Effector memory CD8-positive, alpha-beta T cell (primary cell): ENCODE measurements around the gene TSG101.

ENCODE experiments used
- ATAC-seq: fragments of 150-1000 bp; cut with Tn5 transposase; replicated peaks from 2 replicates; pipeline ENCODE4 v1.10.0; 2021; ENCODE audit warnings: mild to moderate bottlenecking, moderate library complexity
- DNase-seq, 3 experiments: peaks; one replicate each; pipeline ENCODE4 v3.0.0; 2021
- H3K27ac Mint-ChIP-seq, 2 donors: one replicate each; pipeline ENCODE4 v1.8.0; 2022; ENCODE audit warnings: mild to moderate bottlenecking in 2 of 2, mixed read lengths in 2 of 2, moderate library complexity in 2 of 2
- H3K27me3 Mint-ChIP-seq, 2 donors: one replicate each; pipeline ENCODE4 v1.8.0; 2022; ENCODE audit warnings: mixed read lengths in 2 of 2
- H3K36me3 Mint-ChIP-seq: one replicate; pipeline ENCODE4 v1.8.0; 2022; ENCODE audit warnings: mild to moderate bottlenecking, moderate library complexity, mixed read lengths; ENCODE audit not compliant: insufficient read depth
- H3K4me1 Mint-ChIP-seq, 2 donors: one replicate each; pipeline ENCODE4 v1.8.0; 2022; ENCODE audit warnings: low read depth in 2 of 2, mixed read lengths in 2 of 2
- H3K4me3 Mint-ChIP-seq, 2 donors: one replicate each; pipeline ENCODE4 v1.8.0; 2022; ENCODE audit warnings: mild to moderate bottlenecking in 2 of 2, mixed read lengths in 2 of 2, moderate library complexity in 2 of 2
- H3K9me3 Mint-ChIP-seq, 2 donors: one replicate each; pipeline ENCODE4 v1.8.0; 2022; ENCODE audit warnings: mixed read lengths in 2 of 2

TSG101 gene

GRCh38 chr11:18524248-18524647, 2.5 kb downstream of the TSG101 start:
- H3K4me1 Mint-ChIP-seq = peaks cover 33 to 60% of the 10 kb centered on the region in 2 donors
- H3K27ac Mint-ChIP-seq = peak overlapping the region; percentile 14 to 64
- DNase-seq (no peak), ATAC-seq (no peak)
- H3K36me3 Mint-ChIP-seq = peaks cover 52% of the 10 kb centered on the region
- no peaks in the 10 kb centered on the region for H3K9me3 Mint-ChIP-seq
- H3K27me3 Mint-ChIP-seq = no peaks in the 10 kb centered on the region
- H3K4me3 Mint-ChIP-seq = peak overlapping the region in 1 of 2 donors; percentile 31

GRCh38 chr11:18523084-18523483, 3.7 kb downstream of the TSG101 start:
- ATAC-seq (no peak), DNase-seq (no peak)
- Mint-ChIP-seq H3K4me1 (peaks cover 29 to 67% of the 10 kb centered on the region in 2 donors), H3K9me3 (no peaks in the 10 kb centered on the region), H3K27me3 (no peaks in the 10 kb centered on the region), H3K36me3 (peaks cover 51% of the 10 kb centered on the region), H3K27ac (peak overlapping the region; percentile 59 to 64), H3K4me3 (no peak overlapping the region)

- Mint-ChIP-seq H3K27ac (peak overlapping the region; percentile 59 to 64), H3K4me3 (no peak overlapping the region), H3K36me3 (peaks cover 47% of the 10 kb centered on the region)
Measured at GRCh38 chr11:18522388-18522787, 4.4 kb downstream of the TSG101 start.

GRCh38 chr11:18521122-18521521, 5.6 kb downstream of the TSG101 start:
- no peak overlapping the region for H3K4me3 Mint-ChIP-seq
- no peaks in the 10 kb centered on the region for H3K27me3 Mint-ChIP-seq
- ATAC-seq (no peak), DNase-seq (no peak)
- H3K9me3 Mint-ChIP-seq = no peaks in the 10 kb centered on the region
- peak overlapping the region; percentile 20 to 44 for H3K27ac Mint-ChIP-seq
- peaks cover 21 to 51% of the 10 kb centered on the region in 2 donors for H3K4me1 Mint-ChIP-seq
- H3K36me3 Mint-ChIP-seq = peaks cover 35% of the 10 kb centered on the region

More at GRCh38 chr11:18522388-18522787, 4.4 kb downstream of the TSG101 start:
- DNase-seq = no peak
- ATAC-seq = no peak
- H3K9me3 Mint-ChIP-seq = no peaks in the 10 kb centered on the region
- H3K4me1 Mint-ChIP-seq = peaks cover 25 to 61% of the 10 kb centered on the region in 2 donors
- no peaks in the 10 kb centered on the region for H3K27me3 Mint-ChIP-seq

GRCh38 chr11:18502352-18502751, 24.4 kb downstream of the TSG101 start:
- H3K27me3 Mint-ChIP-seq = no peaks in the 10 kb centered on the region
- no peak overlapping the region for H3K27ac Mint-ChIP-seq
- H3K4me1 Mint-ChIP-seq = peaks cover 2 to 6% of the 10 kb centered on the region in 2 donors
- ATAC-seq (no peak), DNase-seq (no peak)
- no peak overlapping the region for H3K4me3 Mint-ChIP-seq
- no peaks in the 10 kb centered on the region for H3K9me3 Mint-ChIP-seq
- H3K36me3 Mint-ChIP-seq = peaks cover 86% of the 10 kb centered on the region

GRCh38 chr11:18501629-18502028, 25.1 kb downstream of the TSG101 start:
- ATAC-seq = no peak
- no peak for DNase-seq
- H3K9me3 Mint-ChIP-seq = no peaks in the 10 kb centered on the region
- H3K36me3 Mint-ChIP-seq = peaks cover 84% of the 10 kb centered on the region
- H3K27ac Mint-ChIP-seq = peak overlapping the region in 1 of 2 donors; percentile 44
- H3K4me1 Mint-ChIP-seq = peaks cover 2 to 6% of the 10 kb centered on the region in 2 donors
- no peaks in the 10 kb centered on the region for H3K27me3 Mint-ChIP-seq
- H3K4me3 Mint-ChIP-seq = no peak overlapping the region

- DNase-seq (no peak), ATAC-seq (no peak)
- H3K4me3 Mint-ChIP-seq = no peak overlapping the region
- H3K9me3 Mint-ChIP-seq = no peaks in the 10 kb centered on the region
- peak overlapping the region; percentile 4 to 22 for H3K27ac Mint-ChIP-seq
- peaks cover 81% of the 10 kb centered on the region for H3K36me3 Mint-ChIP-seq
- peaks cover 2 to 10% of the 10 kb centered on the region in 2 donors for H3K4me1 Mint-ChIP-seq
- no peaks in the 10 kb centered on the region for H3K27me3 Mint-ChIP-seq
Measured at GRCh38 chr11:18498039-18498438, 28.7 kb downstream of the TSG101 start.

GRCh38 chr11:18495703-18496102, 31.0 kb downstream of the TSG101 start:
- Mint-ChIP-seq H3K4me1 (peaks cover 2 to 15% of the 10 kb centered on the region in 2 donors), H3K36me3 (peaks cover 81% of the 10 kb centered on the region), H3K27me3 (no peaks in the 10 kb centered on the region), H3K9me3 (no peaks in the 10 kb centered on the region), H3K4me3 (no peak overlapping the region), H3K27ac (peak overlapping the region; percentile 36 to 75)
- DNase-seq = no peak
- no peak for ATAC-seq

GRCh38 chr11:18495271-18495670, 31.5 kb downstream of the TSG101 start:
- Mint-ChIP-seq H3K4me3 (no peak overlapping the region), H3K27me3 (no peaks in the 10 kb centered on the region), H3K27ac (peak overlapping the region; percentile 36 to 75), H3K36me3 (peaks cover 81% of the 10 kb centered on the region), H3K4me1 (peaks cover 2 to 15% of the 10 kb centered on the region in 2 donors), H3K9me3 (no peaks in the 10 kb centered on the region)
- DNase-seq (no peak), ATAC-seq (no peak)

- Mint-ChIP-seq H3K4me3 (no peak overlapping the region), H3K36me3 (peaks cover 69% of the 10 kb centered on the region), H3K9me3 (no peaks in the 10 kb centered on the region), H3K27me3 (no peaks in the 10 kb centered on the region), H3K27ac (peak overlapping the region in 1 of 2 donors; percentile 1), H3K4me1 (peaks cover 0 to 9% of the 10 kb centered on the region in 2 donors)
- ATAC-seq (no peak), DNase-seq (no peak)
Measured at GRCh38 chr11:18493310-18493709, 33.4 kb downstream of the TSG101 start.

- H3K27me3 Mint-ChIP-seq = no peaks in the 10 kb centered on the region
- peaks cover 70% of the 10 kb centered on the region for H3K36me3 Mint-ChIP-seq
- peaks cover 0 to 9% of the 10 kb centered on the region in 2 donors for H3K4me1 Mint-ChIP-seq
- peak overlapping the region in 1 of 2 donors; percentile 1 for H3K27ac Mint-ChIP-seq
- no peaks in the 10 kb centered on the region for H3K9me3 Mint-ChIP-seq
- ATAC-seq = no peak
- DNase-seq = no peak
- H3K4me3 Mint-ChIP-seq = no peak overlapping the region
Measured at GRCh38 chr11:18492888-18493287, 33.9 kb downstream of the TSG101 start.

GRCh38 chr11:18491924-18492323, 34.8 kb downstream of the TSG101 start:
- peaks cover 0 to 9% of the 10 kb centered on the region in 2 donors for H3K4me1 Mint-ChIP-seq
- no peak overlapping the region for H3K4me3 Mint-ChIP-seq
- ATAC-seq (no peak), DNase-seq (no peak)
- H3K27ac Mint-ChIP-seq = peak overlapping the region in 1 of 2 donors; percentile 1
- H3K36me3 Mint-ChIP-seq = peaks cover 70% of the 10 kb centered on the region
- H3K9me3 Mint-ChIP-seq = no peaks in the 10 kb centered on the region
- no peaks in the 10 kb centered on the region for H3K27me3 Mint-ChIP-seq

- Mint-ChIP-seq H3K27ac (peak overlapping the region in 1 of 2 donors; percentile 62), H3K27me3 (no peaks in the 10 kb centered on the region), H3K9me3 (no peaks in the 10 kb centered on the region), H3K4me1 (peaks cover 0 to 9% of the 10 kb centered on the region in 2 donors), H3K36me3 (peaks cover 66% of the 10 kb centered on the region), H3K4me3 (no peak overlapping the region)
- ATAC-seq (no peak), DNase-seq (no peak)
Measured at GRCh38 chr11:18490736-18491485, 35.8 kb downstream of the TSG101 start.

- DNase-seq (no peak), ATAC-seq (no peak)
- H3K36me3 Mint-ChIP-seq = peaks cover 66% of the 10 kb centered on the region
Measured at GRCh38 chr11:18490319-18490718, 36.4 kb downstream of the TSG101 start.

More at GRCh38 chr11:18490319-18490718, 36.4 kb downstream of the TSG101 start:
- peaks cover 0 to 6% of the 10 kb centered on the region in 2 donors for H3K4me1 Mint-ChIP-seq
- no peaks in the 10 kb centered on the region for H3K27me3 Mint-ChIP-seq
- no peak overlapping the region for H3K4me3 Mint-ChIP-seq
- no peaks in the 10 kb centered on the region for H3K9me3 Mint-ChIP-seq
- H3K27ac Mint-ChIP-seq = peak overlapping the region in 1 of 2 donors; percentile 62
